HG03064 (cell line): ENCODE results near the gene CCSER1.
"Not testable (repeated sequence)": the region's sequence is repeated elsewhere in the genome, so short reads cannot be mapped to it uniquely, and the experiment has no call there.

Source experiments
- ATAC-seq: cut with Tn5 transposase; IDR thresholded peaks from one replicate; pipeline ENCODE4 v1.9.1; 2021; ENCODE audit warnings: low read depth; ENCODE audit not compliant: unreplicated experiment

The CCSER1 gene

GRCh38 chr4:91304292-91304691, 1177.1 kb downstream of the CCSER1 start:
- ATAC-seq: no peak

- ATAC-seq: no peak
Observed at GRCh38 chr4:91317434-91317833, 1190.2 kb downstream of the CCSER1 start.

- no peak for ATAC-seq
Observed at GRCh38 chr4:91319556-91320268, 1192.5 kb downstream of the CCSER1 start.

- ATAC-seq: no peak
Observed at GRCh38 chr4:91322961-91323360, 1195.8 kb downstream of the CCSER1 start.

- ATAC-seq: no peak
Observed at GRCh38 chr4:91325495-91325894, 1198.3 kb downstream of the CCSER1 start.

GRCh38 chr4:91326167-91326566, 1199.0 kb downstream of the CCSER1 start:
- not testable (repeated sequence) for ATAC-seq

- ATAC-seq: no peak
Observed at GRCh38 chr4:91330555-91331137, 1203.5 kb downstream of the CCSER1 start.

GRCh38 chr4:91340822-91341221, 1213.6 kb downstream of the CCSER1 start:
- no peak for ATAC-seq

- ATAC-seq: no peak
Observed at GRCh38 chr4:91345632-91346031, 1218.4 kb downstream of the CCSER1 start.

GRCh38 chr4:91356496-91356895, 1229.3 kb downstream of the CCSER1 start:
- not testable (repeated sequence) for ATAC-seq

GRCh38 chr4:91358016-91358415, 1230.8 kb downstream of the CCSER1 start:
- not testable (repeated sequence) for ATAC-seq

GRCh38 chr4:91358621-91359020, 1231.4 kb downstream of the CCSER1 start:
- not testable (repeated sequence) for ATAC-seq

- ATAC-seq: no peak
Observed at GRCh38 chr4:91359041-91360031, 1232.1 kb downstream of the CCSER1 start.

- no peak for ATAC-seq
Observed at GRCh38 chr4:91362125-91362524, 1234.9 kb downstream of the CCSER1 start.

- ATAC-seq: no peak
Observed at GRCh38 chr4:91366554-91366953, 1239.4 kb downstream of the CCSER1 start.

- no peak for ATAC-seq
Observed at GRCh38 chr4:91369116-91369515, 1241.9 kb downstream of the CCSER1 start.

GRCh38 chr4:91373546-91373945, 1246.4 kb downstream of the CCSER1 start:
- no peak for ATAC-seq

- not testable (repeated sequence) for ATAC-seq
Observed at GRCh38 chr4:91405431-91405830, 1278.2 kb downstream of the CCSER1 start.

GRCh38 chr4:91422011-91422410, 1294.8 kb downstream of the CCSER1 start:
- no peak for ATAC-seq

- no peak for ATAC-seq
Observed at GRCh38 chr4:91426725-91427124, 1299.5 kb downstream of the CCSER1 start.

GRCh38 chr4:91427171-91427570, 1300.0 kb downstream of the CCSER1 start:
- no peak for ATAC-seq
